Panc1 (cell line): ENCODE data around the gene SULT4A1. TPM values are rescaled to one million over a fixed set of nuclear protein-coding genes. Genes with fewer than 3 reads are reported as not detected.

ENCODE experiments used
- ATAC-seq: fragments of 200-7000 bp; cut with Tn5 transposase; 2 replicates; pipeline ENCODE4 v1.9.1; 2020; ENCODE audit warnings: mild to moderate bottlenecking, moderate library complexity
- BruUV-seq: library from RNA; stranded (reverse); fragments of 400-500 nt; replicated peaks from 2 replicates; lab custom pipeline; 2021; lab: Mats Ljungman, UMichigan
- CTCF ChIA-PET: fragments of 300-600 bp; sonication (Branson Sonifier 250); formaldehyde crosslinking; loops from one replicate; lab custom pipeline; 2022; ENCODE audit warnings: antibody characterized with exemption; lab: Charles Lee
- POLR2A ChIA-PET: fragments of 300-600 bp; sonication (Branson Sonifier 250); formaldehyde crosslinking; loops from one replicate; lab custom pipeline; 2022; ENCODE audit warnings: antibody characterized with exemption; lab: Charles Lee
- DNase-seq: peaks from one replicate; pipeline ENCODE4 v3.0.0-alpha.2; 2010; ENCODE audit warnings: low read depth, low spot score
- H3K27ac ChIP-seq: 2 replicates; pipeline ENCODE4 v1.5.1; 2011; ENCODE audit warnings: mild to moderate bottlenecking, low read length, inconsistent platforms
- H3K27me3 ChIP-seq: fragments of 200-500 bp; sonication (Bioruptor generic); 2 replicates; pipeline ENCODE4 v1.6.0; 2014; ENCODE audit warnings: low read length, inconsistent platforms; ENCODE audit not compliant: control insufficient read depth, insufficient read depth
- H3K36me3 ChIP-seq: fragments of 200-500 bp; sonication (Bioruptor generic); 2 replicates; pipeline ENCODE4 v1.5.1; 2014; ENCODE audit warnings: inconsistent platforms, mild to moderate bottlenecking, low read length, moderate library complexity; ENCODE audit not compliant: control insufficient read depth, insufficient read depth
- H3K4me1 ChIP-seq: 2 replicates; pipeline ENCODE4 v1.5.1; 2011; ENCODE audit warnings: inconsistent platforms, mild to moderate bottlenecking, low read length, moderate library complexity; ENCODE audit not compliant: control insufficient read depth, insufficient read depth
- H3K4me3 ChIP-seq, 2 experiments: 2 replicates each; pipeline ENCODE4 v1.5.1; 2011 to 2012; ENCODE audit warnings: low read depth in 2 of 2, low read length in 2 of 2, mild to moderate bottlenecking in 2 of 2, inconsistent platforms in 1 of 2, moderate library complexity in 1 of 2
- H3K9me3 ChIP-seq: fragments of 200-500 bp; sonication (Bioruptor generic); 2 replicates; pipeline ENCODE4 v1.5.1; 2014; ENCODE audit warnings: low read depth, mild to moderate bottlenecking, inconsistent platforms, low read length, moderate library complexity; ENCODE audit not compliant: control insufficient read depth, insufficient read depth
- POLR2AphosphoS5 ChIP-seq: IDR thresholded peaks from 2 replicates; pipeline ENCODE4 v1.6.1; 2012; ENCODE audit warnings: mild to moderate bottlenecking, low read depth, low read length, moderate library complexity
- SIN3A ChIP-seq: IDR thresholded peaks from 2 replicates; pipeline ENCODE4 v1.6.1; 2012; ENCODE audit warnings: low read depth, mild to moderate bottlenecking, low read length, moderate library complexity, borderline replicate concordance; ENCODE audit not compliant: insufficient read depth
- TCF7L2 ChIP-seq: IDR thresholded peaks from 2 replicates; pipeline ENCODE4 v1.6.1; 2011; ENCODE audit warnings: mild to moderate bottlenecking, low read depth, low read length, inconsistent platforms
- in situ Hi-C: cut with HindIII; loops from 2 replicates; pipeline ENCODE4 v1.10.0; 2016; ENCODE audit warnings: low sequenced_read_pairs, low pct_unique_long_range_greater_than_20kb
- intact Hi-C: fragments of 100-400 bp; cut with micrococcal nuclease; formaldehyde crosslinking; loops from one replicate; pipeline ENCODE4 v1.10.0; 2022; ENCODE audit not compliant: unreplicated experiment
- total RNA-seq: library from RNA; stranded (reverse); gene quantifications from one replicate; pipeline ENCODE4 v1.2.1, GENCODE V29; 2021; ENCODE audit not compliant: unreplicated experiment
- TF ChIP-seq, protein P1 (sequence below), 2 experiments: IDR thresholded peaks; 2 replicates each; pipeline ENCODE4 v1.6.1; 2011 to 2012; ENCODE audit warnings: low read depth in 2 of 2, control low read depth in 1 of 2, low read length in 1 of 2, mild to moderate bottlenecking in 1 of 2, moderate library complexity in 1 of 2; ENCODE audit not compliant: insufficient read depth in 1 of 2
- TF ChIP-seq, protein P2 (sequence below): fragments of 450-650 bp; IDR thresholded peaks from 2 replicates; pipeline ENCODE4 v1.5.1; 2017; ENCODE audit warnings: mild to moderate bottlenecking

Gene SULT4A1
- total RNA-seq, 1 experiment from 2014 or later = 12.0 TPM

DNA sequence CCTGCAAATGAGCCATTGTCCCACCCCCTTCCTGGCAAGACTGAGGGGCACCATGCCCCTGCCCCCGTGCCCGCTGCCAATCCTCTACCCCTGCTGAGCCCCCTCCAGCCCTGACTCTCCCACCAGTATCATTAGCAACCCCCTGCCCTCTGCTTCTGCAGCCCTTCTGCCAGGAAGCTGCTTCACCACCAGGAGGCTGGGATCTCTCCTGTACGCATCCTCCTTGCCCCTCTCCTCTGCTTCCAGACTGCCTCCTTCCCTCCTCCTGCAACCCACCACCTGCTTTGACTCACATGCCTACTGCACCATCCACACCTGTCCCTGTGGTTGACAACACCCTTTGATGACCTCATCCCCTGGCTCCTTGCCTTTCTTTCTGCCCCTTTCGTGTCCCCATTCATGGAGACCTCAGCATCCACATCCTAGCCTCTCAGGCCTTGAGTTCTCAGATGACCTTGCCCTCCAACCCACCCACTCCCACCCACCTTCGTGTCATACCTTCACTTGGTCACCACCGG is 47.9 kb upstream of the SULT4A1 start:
- Histone ChIP-seq H3K9me3 (no peaks in the 10 kb centered on the region), H3K4me3 (no peak overlapping the region), H3K4me1 (no peaks in the 10 kb centered on the region), H3K27me3 (no peaks in the 10 kb centered on the region), H3K27ac (no peak overlapping the region), H3K36me3 (no peaks in the 10 kb centered on the region)
- TF ChIP-seq SIN3A = no peak
- TF ChIP-seq POLR2AphosphoS5 = no peak
- TF ChIP-seq, protein P1, sequence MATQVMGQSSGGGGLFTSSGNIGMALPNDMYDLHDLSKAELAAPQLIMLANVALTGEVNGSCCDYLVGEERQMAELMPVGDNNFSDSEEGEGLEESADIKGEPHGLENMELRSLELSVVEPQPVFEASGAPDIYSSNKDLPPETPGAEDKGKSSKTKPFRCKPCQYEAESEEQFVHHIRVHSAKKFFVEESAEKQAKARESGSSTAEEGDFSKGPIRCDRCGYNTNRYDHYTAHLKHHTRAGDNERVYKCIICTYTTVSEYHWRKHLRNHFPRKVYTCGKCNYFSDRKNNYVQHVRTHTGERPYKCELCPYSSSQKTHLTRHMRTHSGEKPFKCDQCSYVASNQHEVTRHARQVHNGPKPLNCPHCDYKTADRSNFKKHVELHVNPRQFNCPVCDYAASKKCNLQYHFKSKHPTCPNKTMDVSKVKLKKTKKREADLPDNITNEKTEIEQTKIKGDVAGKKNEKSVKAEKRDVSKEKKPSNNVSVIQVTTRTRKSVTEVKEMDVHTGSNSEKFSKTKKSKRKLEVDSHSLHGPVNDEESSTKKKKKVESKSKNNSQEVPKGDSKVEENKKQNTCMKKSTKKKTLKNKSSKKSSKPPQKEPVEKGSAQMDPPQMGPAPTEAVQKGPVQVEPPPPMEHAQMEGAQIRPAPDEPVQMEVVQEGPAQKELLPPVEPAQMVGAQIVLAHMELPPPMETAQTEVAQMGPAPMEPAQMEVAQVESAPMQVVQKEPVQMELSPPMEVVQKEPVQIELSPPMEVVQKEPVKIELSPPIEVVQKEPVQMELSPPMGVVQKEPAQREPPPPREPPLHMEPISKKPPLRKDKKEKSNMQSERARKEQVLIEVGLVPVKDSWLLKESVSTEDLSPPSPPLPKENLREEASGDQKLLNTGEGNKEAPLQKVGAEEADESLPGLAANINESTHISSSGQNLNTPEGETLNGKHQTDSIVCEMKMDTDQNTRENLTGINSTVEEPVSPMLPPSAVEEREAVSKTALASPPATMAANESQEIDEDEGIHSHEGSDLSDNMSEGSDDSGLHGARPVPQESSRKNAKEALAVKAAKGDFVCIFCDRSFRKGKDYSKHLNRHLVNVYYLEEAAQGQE (IDR thresholded peaks at IDR 0.05; ENCODE audit: insufficient read depth in 1 of 2, low read depth in 2 of 2, low read length in 1 of 2) = no peak
- in situ Hi-C loops = no loop called here
- CTCF ChIA-PET = interaction anchor here (0.6 kb wide), 1 partner anchor 763 kb away, joined by 7 read pairs; no protein-coding TSS in a partner anchor
- intact Hi-C loops = no loop called here
- POLR2A ChIA-PET = no interaction called here
- no TSS peak for BruUV-seq
- DNase-seq (no peak), ATAC-seq (no peak)

DNA sequence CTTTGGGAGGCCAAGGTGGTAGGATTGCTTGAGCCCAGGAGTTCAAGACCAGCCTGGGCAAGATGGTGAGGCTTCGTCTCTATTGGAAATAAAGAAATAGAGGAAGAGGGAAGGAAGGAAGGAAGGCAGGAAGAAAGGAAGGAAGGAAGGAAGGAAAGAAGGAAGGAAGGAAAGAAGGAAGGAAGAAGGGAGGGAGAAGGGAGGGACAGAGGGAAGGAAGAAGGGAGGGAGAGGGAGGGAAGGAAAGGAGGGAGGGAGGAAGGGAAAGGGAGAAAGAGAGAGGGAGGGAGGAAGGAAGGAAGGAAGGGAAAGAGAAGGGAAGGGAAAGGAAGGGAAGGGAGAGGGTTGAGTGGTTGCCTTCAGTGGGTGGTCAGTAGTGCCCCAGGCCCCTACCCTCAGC is 47.4 kb upstream of the SULT4A1 start:
- POLR2A ChIA-PET = no interaction called here
- BruUV-seq = no TSS peak
- CTCF ChIA-PET = interaction anchor here (0.7 kb wide), 1 partner anchor 1058 kb away, joined by 5 read pairs; no protein-coding TSS in a partner anchor
- in situ Hi-C loops = no loop called here
- Histone ChIP-seq H3K4me3 (no peak overlapping the region), H3K36me3 (no peaks in the 10 kb centered on the region), H3K27me3 (no peaks in the 10 kb centered on the region), H3K27ac (no peak overlapping the region), H3K9me3 (no peaks in the 10 kb centered on the region), H3K4me1 (no peaks in the 10 kb centered on the region)
- no peak for TF ChIP-seq POLR2AphosphoS5
- DNase-seq = no peak
- intact Hi-C loops = no loop called here
- ATAC-seq = no peak

DNA sequence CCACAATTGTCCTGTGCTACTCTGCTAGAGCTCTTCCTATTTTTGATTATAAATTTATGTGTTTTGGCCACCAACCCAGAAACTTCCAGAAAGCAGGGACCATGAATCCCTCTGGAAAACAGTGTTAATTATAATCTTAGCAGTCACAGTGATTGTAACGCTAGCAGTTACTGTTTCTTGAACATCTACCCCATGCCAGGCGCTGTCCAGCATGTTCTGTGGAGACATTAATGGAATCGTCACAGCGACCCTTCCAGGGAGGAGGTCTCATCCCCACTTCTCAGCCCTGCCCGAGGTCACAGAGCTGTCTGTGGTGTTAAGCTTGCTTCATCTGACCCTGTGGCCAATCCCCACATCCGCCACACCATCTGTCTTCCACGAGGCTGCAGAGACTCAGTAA is 43.4 kb upstream of the SULT4A1 start:
- DNase-seq (no peak), ATAC-seq (no peak)
- CTCF ChIA-PET = interaction anchor here (1.0 kb wide), 1 partner anchor 23 kb away, joined by 6 read pairs; no protein-coding TSS in a partner anchor
- in situ Hi-C loops = no loop called here
- no peak for TF ChIP-seq TCF7L2
- TF ChIP-seq, protein P1 (IDR thresholded peaks at IDR 0.05; ENCODE audit: insufficient read depth in 1 of 2, low read depth in 2 of 2, low read length in 1 of 2) = peak in 1 of 2 experiments; percentile 55; a peak in 2 of 4 replicates
- TF ChIP-seq SIN3A = no peak
- TF ChIP-seq, protein P2, sequence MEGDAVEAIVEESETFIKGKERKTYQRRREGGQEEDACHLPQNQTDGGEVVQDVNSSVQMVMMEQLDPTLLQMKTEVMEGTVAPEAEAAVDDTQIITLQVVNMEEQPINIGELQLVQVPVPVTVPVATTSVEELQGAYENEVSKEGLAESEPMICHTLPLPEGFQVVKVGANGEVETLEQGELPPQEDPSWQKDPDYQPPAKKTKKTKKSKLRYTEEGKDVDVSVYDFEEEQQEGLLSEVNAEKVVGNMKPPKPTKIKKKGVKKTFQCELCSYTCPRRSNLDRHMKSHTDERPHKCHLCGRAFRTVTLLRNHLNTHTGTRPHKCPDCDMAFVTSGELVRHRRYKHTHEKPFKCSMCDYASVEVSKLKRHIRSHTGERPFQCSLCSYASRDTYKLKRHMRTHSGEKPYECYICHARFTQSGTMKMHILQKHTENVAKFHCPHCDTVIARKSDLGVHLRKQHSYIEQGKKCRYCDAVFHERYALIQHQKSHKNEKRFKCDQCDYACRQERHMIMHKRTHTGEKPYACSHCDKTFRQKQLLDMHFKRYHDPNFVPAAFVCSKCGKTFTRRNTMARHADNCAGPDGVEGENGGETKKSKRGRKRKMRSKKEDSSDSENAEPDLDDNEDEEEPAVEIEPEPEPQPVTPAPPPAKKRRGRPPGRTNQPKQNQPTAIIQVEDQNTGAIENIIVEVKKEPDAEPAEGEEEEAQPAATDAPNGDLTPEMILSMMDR = no peak
- TF ChIP-seq POLR2AphosphoS5 = no peak
- POLR2A ChIA-PET = no interaction called here
- Histone ChIP-seq H3K4me1 (no peaks in the 10 kb centered on the region), H3K36me3 (no peaks in the 10 kb centered on the region), H3K27me3 (no peaks in the 10 kb centered on the region), H3K4me3 (no peak overlapping the region), H3K27ac (no peak overlapping the region), H3K9me3 (no peaks in the 10 kb centered on the region)
- intact Hi-C loops = no loop called here
- no TSS peak for BruUV-seq
